IPS DF 4.7 (cell line): ENCODE results near the gene PGA4.
"Not testable (repeated sequence)": the region's sequence is repeated elsewhere in the genome, so short reads cannot be mapped to it uniquely, and the experiment has no call there.

Experiments used
- DNase-seq: peaks from one replicate; pipeline ENCODE4 v3.0.0-alpha.2; 2013; ENCODE audit warnings: low spot score; ENCODE audit errors: extremely low read depth

Gene PGA4

GRCh38 chr11:61204502-61205059 lies 17.6 kb upstream of the PGA4 start:
- DNase-seq = not testable (repeated sequence)

- not testable (repeated sequence) for DNase-seq
These were observed 14.4 kb upstream of the PGA4 start for GRCh38 chr11:61207636-61208310.

- DNase-seq = not testable (repeated sequence)
These were observed 11.5 kb upstream of the PGA4 start for GRCh38 chr11:61210629-61211028.

- not testable (repeated sequence) for DNase-seq
These were observed 10.7 kb upstream of the PGA4 start for GRCh38 chr11:61211327-61211952.

- not testable (repeated sequence) for DNase-seq
These were observed 9.9 kb upstream of the PGA4 start for GRCh38 chr11:61212202-61212601.

GRCh38 chr11:61213711-61214324 lies 8.3 kb upstream of the PGA4 start:
- DNase-seq = not testable (repeated sequence)

- not testable (repeated sequence) for DNase-seq
These were observed 3.8 kb upstream of the PGA4 start for GRCh38 chr11:61218306-61218705.

GRCh38 chr11:61219016-61219415 lies 3.1 kb upstream of the PGA4 start:
- DNase-seq = not testable (repeated sequence)

- not testable (repeated sequence) for DNase-seq
These were observed 545 bp downstream of the PGA4 start for GRCh38 chr11:61222692-61223091.

- DNase-seq = not testable (repeated sequence)
These were observed 4.5 kb downstream of the PGA4 start for GRCh38 chr11:61226457-61227137.

GRCh38 chr11:61229458-61229857 lies 7.3 kb downstream of the PGA4 start:
- DNase-seq = not testable (repeated sequence)

GRCh38 chr11:61231033-61231432 lies 8.9 kb downstream of the PGA4 start:
- DNase-seq = not testable (repeated sequence)

- not testable (repeated sequence) for DNase-seq
These were observed 9.4 kb downstream of the PGA4 start for GRCh38 chr11:61231585-61231984.

GRCh38 chr11:61232548-61233145 lies 10.5 kb downstream of the PGA4 start:
- DNase-seq = not testable (repeated sequence)

GRCh38 chr11:61237130-61237529 lies 15.0 kb downstream of the PGA4 start:
- DNase-seq = not testable (repeated sequence)

GRCh38 chr11:61240288-61240687 lies 18.1 kb downstream of the PGA4 start:
- DNase-seq = not testable (repeated sequence)

GRCh38 chr11:61240875-61241274 lies 18.7 kb downstream of the PGA4 start, which contains the start of gene PGA5:
TSS of gene PGA5 (plus strand) at chr11:61241175. CDS start at chr11:61241227, 52 bp downstream.
- not testable (repeated sequence) for DNase-seq

GRCh38 chr11:61241526-61241925 lies 19.4 kb downstream of the PGA4 start:
- not testable (repeated sequence) for DNase-seq

- not testable (repeated sequence) for DNase-seq
These were observed 23.3 kb downstream of the PGA4 start for GRCh38 chr11:61245284-61245964.

- not testable (repeated sequence) for DNase-seq
These were observed 25.9 kb downstream of the PGA4 start for GRCh38 chr11:61248071-61248470.
